Measurements from ENCODE around the gene PLOD3. TPM values are rescaled to one million over a fixed set of nuclear protein-coding genes. Genes with fewer than 3 reads are reported as not detected.

PLOD3 gene
- total RNA-seq, 1 experiment from 2014 or later = 108 TPM

DNA sequence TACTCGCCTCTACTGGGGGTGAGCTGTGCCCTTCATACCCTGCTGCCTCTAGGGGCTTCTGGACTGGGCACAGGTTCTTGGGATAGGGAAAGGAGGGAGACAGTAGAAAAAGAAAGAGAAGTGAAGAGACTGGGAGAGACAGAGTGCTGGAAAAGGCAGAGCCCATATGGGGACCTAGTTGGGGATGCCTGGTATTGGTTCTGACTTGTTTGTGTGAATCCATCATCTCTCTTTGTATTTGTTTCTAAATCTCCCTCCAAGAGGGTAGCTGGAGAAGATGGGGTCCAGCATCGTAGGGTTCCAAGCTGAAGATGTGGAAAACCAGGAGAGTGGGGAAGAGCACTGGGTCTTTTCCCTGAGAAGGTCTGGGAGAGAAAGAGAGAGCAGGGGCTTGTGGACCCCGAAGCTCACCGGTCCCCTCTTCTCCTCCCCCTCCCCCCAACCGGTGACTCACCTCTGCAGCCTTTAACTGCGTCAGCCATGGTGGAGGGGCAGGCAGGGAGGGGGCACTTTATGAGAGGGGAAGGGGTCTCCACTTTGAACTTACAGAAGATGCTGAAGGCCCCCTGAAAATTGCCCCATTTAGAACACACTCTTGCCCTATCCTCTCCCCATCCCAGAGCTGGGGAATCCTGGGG is 48.9 kb downstream of the PLOD3 start:
- Mint-ChIP-seq H3K36me3 (ENCODE audit: insufficient read depth, unreplicated experiment) (peaks cover 45% of the 10 kb centered on the region), H3K4me3 (ENCODE audit: low read depth, unreplicated experiment) (no peak overlapping the region), H3K27ac (ENCODE audit: unreplicated experiment) (no peak overlapping the region), H3K4me1 (ENCODE audit: low read depth, unreplicated experiment) (peaks cover 49% of the 10 kb centered on the region), H3K9me3 (ENCODE audit: low read depth, unreplicated experiment) (no peaks in the 10 kb centered on the region), H3K27me3 (ENCODE audit: unreplicated experiment) (peaks cover 86% of the 10 kb centered on the region)
- BruUV-seq (replicated peaks) = no TSS peak
- TF ChIP-seq, protein P1, sequence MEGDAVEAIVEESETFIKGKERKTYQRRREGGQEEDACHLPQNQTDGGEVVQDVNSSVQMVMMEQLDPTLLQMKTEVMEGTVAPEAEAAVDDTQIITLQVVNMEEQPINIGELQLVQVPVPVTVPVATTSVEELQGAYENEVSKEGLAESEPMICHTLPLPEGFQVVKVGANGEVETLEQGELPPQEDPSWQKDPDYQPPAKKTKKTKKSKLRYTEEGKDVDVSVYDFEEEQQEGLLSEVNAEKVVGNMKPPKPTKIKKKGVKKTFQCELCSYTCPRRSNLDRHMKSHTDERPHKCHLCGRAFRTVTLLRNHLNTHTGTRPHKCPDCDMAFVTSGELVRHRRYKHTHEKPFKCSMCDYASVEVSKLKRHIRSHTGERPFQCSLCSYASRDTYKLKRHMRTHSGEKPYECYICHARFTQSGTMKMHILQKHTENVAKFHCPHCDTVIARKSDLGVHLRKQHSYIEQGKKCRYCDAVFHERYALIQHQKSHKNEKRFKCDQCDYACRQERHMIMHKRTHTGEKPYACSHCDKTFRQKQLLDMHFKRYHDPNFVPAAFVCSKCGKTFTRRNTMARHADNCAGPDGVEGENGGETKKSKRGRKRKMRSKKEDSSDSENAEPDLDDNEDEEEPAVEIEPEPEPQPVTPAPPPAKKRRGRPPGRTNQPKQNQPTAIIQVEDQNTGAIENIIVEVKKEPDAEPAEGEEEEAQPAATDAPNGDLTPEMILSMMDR (IDR thresholded peaks at IDR 0.05; ENCODE audit: unreplicated experiment) = no peak
- CTCF ChIA-PET = interaction anchor here (1.6 kb wide), 1 partner anchor 18 kb away, joined by 3 read pairs; no protein-coding TSS in a partner anchor
- DNase-seq = no peak
- intact Hi-C loops (cut with micrococcal nuclease; ENCODE audit: unreplicated experiment) = no loop called here

DNA sequence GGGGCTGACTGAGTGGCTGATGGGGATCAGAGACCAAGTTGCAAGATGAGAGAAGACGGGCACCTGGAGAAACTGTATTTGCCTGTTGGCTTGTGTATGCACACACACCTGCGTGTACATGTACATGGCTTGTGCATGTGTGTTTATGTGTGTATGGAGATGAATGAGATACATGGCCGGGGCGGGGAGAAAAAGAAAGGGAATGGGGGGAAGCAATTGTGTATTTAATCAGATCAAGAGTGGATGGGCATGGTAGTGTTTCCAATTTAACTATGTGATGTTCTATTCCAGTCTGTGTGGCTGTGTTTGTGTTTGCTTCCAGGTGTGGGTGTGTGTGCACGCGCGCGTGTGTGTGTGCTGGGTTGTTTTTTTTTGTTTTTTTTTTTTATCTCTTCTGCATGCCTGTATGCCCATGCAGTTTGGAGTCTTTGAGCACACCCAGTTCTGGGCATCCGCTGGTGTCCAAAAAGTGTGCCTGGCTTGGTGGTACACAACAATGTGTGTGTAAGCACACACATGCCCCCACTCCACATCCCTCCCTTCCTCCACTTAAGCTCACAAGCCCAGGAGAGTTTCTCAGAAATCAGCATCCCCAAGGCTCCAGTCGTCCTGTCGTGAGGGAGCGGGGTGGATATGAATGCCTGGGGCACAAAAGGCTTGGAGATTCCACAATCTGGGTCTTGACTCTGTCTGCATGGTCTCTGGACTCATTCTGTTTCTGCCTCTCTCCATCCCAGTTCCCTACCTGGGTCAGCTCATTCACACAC is 49.6 kb downstream of the PLOD3 start:
- Mint-ChIP-seq H3K4me3 (ENCODE audit: low read depth, unreplicated experiment) (no peak overlapping the region), H3K36me3 (ENCODE audit: insufficient read depth, unreplicated experiment) (peaks cover 48% of the 10 kb centered on the region), H3K27ac (ENCODE audit: unreplicated experiment) (no peak overlapping the region), H3K4me1 (ENCODE audit: low read depth, unreplicated experiment) (peaks cover 49% of the 10 kb centered on the region), H3K27me3 (ENCODE audit: unreplicated experiment) (peaks cover 79% of the 10 kb centered on the region), H3K9me3 (ENCODE audit: low read depth, unreplicated experiment) (no peaks in the 10 kb centered on the region)
- intact Hi-C loops (cut with micrococcal nuclease; ENCODE audit: unreplicated experiment) = no loop called here
- TF ChIP-seq, protein P1 (IDR thresholded peaks at IDR 0.05; ENCODE audit: unreplicated experiment) = no peak
- BruUV-seq (replicated peaks) = no TSS peak
- CTCF ChIA-PET = interaction anchor here (1.6 kb wide), 1 partner anchor 19 kb away, joined by 3 read pairs; no protein-coding TSS in a partner anchor
- no peak for DNase-seq

DNA sequence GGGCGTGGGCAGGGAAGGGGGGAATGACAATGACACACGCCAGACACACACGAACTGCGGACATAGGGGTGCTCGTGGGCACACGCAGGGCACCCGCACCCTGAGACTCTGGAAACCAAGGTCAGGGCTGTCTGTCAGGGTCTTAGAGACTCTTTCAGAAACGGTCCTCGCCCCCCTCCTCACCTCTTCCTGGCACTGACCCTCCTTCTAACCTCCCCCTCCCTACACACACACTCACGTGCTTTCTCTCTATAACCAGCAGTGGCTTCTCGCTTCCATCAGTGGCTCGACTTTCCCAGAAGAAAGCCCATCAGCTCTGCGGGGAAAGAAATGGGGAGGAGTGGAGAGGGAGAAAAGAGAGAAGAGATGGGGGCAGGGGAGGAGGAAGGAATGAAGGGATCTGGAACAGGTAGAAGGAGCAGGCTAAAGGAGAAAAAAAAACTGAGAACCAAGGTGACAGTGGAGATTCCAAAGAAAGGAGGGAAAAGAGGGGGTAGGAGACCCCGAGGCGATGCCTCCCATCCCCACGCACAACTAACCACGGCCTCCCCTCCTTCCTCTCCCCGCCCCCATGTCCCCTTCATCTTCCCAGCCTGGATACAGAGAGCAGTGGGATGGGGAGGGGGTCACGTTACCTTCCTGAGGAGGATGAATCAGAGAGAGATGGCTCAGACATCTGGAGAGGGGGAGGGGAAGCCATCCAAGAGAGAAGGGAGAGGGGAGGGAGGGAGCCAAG is 50.3 kb downstream of the PLOD3 start:
- Mint-ChIP-seq H3K9me3 (ENCODE audit: low read depth, unreplicated experiment) (no peaks in the 10 kb centered on the region), H3K4me3 (ENCODE audit: low read depth, unreplicated experiment) (no peak overlapping the region), H3K36me3 (ENCODE audit: insufficient read depth, unreplicated experiment) (peaks cover 50% of the 10 kb centered on the region), H3K27me3 (ENCODE audit: unreplicated experiment) (peaks cover 72% of the 10 kb centered on the region), H3K27ac (ENCODE audit: unreplicated experiment) (peak overlapping the region; percentile 17), H3K4me1 (ENCODE audit: low read depth, unreplicated experiment) (peaks cover 49% of the 10 kb centered on the region)
- no TSS peak for BruUV-seq (replicated peaks)
- no peak for DNase-seq
- TF ChIP-seq, protein P1 (IDR thresholded peaks at IDR 0.05; ENCODE audit: unreplicated experiment) = no peak
- intact Hi-C loops (cut with micrococcal nuclease; ENCODE audit: unreplicated experiment) = no loop called here
- CTCF ChIA-PET = no interaction called here

DNA sequence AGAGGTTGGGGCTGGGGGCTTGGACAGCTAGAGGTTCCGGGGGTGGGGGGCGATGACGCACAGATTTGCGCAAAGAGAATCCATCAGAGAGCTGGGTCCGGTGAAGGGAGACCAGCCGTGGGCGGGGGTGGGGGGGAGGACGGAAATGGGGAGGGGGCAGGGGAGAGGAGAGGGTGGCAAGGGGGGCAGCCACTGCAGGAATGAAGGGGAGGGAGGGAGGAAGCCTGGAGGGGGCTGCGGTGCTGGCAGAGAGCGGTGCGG is 50.8 kb downstream of the PLOD3 start:
- H3K36me3 Mint-ChIP-seq (ENCODE audit: insufficient read depth, unreplicated experiment) = peaks cover 50% of the 10 kb centered on the region
- peaks cover 67% of the 10 kb centered on the region for H3K27me3 Mint-ChIP-seq (ENCODE audit: unreplicated experiment)
- no peak for DNase-seq
- BruUV-seq (replicated peaks) = no TSS peak
- peaks cover 45% of the 10 kb centered on the region for H3K4me1 Mint-ChIP-seq (ENCODE audit: low read depth, unreplicated experiment)
- H3K27ac Mint-ChIP-seq (ENCODE audit: unreplicated experiment) = no peak overlapping the region
- CTCF ChIA-PET = no interaction called here
- H3K9me3 Mint-ChIP-seq (ENCODE audit: low read depth, unreplicated experiment) = no peaks in the 10 kb centered on the region
- TF ChIP-seq, protein P1 (IDR thresholded peaks at IDR 0.05; ENCODE audit: unreplicated experiment) = no peak
- intact Hi-C loops (cut with micrococcal nuclease; ENCODE audit: unreplicated experiment) = no loop called here
- no peak overlapping the region for H3K4me3 Mint-ChIP-seq (ENCODE audit: low read depth, unreplicated experiment)

Data from Calu3 (cell line).